Measurements from ENCODE around the gene ARRDC3. TPM values are rescaled to one million over a fixed set of nuclear protein-coding genes. Genes with fewer than 3 reads are reported as not detected.

ARRDC3 gene
- total and polyA plus RNA-seq, 2 of the 8 experiments (the other 6 are each of a cell fraction or from before 2014, with no cell fraction given): 2.9 to 5.7 TPM

DNA sequence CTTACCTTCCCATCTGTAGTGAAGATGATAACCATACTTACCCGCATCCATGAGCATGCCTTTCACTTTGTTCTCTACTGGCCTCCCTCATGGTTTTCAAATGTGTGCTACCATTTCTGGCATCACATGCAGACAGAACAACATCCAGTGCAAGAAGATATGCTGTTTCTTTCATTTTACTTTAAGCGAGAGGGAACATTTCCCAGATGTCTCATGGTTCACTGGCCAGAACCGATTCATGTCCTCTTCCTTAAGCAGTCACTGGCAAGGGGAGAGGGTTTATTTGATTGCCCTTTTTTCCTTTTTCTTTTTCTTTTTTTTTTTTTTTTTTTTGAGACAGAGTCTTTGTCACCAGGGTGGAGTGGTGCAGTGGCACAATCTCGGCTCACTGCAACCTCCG, 37.7 kb downstream of the ARRDC3 start (continued):
- TF ChIP-seq, protein P1, sequence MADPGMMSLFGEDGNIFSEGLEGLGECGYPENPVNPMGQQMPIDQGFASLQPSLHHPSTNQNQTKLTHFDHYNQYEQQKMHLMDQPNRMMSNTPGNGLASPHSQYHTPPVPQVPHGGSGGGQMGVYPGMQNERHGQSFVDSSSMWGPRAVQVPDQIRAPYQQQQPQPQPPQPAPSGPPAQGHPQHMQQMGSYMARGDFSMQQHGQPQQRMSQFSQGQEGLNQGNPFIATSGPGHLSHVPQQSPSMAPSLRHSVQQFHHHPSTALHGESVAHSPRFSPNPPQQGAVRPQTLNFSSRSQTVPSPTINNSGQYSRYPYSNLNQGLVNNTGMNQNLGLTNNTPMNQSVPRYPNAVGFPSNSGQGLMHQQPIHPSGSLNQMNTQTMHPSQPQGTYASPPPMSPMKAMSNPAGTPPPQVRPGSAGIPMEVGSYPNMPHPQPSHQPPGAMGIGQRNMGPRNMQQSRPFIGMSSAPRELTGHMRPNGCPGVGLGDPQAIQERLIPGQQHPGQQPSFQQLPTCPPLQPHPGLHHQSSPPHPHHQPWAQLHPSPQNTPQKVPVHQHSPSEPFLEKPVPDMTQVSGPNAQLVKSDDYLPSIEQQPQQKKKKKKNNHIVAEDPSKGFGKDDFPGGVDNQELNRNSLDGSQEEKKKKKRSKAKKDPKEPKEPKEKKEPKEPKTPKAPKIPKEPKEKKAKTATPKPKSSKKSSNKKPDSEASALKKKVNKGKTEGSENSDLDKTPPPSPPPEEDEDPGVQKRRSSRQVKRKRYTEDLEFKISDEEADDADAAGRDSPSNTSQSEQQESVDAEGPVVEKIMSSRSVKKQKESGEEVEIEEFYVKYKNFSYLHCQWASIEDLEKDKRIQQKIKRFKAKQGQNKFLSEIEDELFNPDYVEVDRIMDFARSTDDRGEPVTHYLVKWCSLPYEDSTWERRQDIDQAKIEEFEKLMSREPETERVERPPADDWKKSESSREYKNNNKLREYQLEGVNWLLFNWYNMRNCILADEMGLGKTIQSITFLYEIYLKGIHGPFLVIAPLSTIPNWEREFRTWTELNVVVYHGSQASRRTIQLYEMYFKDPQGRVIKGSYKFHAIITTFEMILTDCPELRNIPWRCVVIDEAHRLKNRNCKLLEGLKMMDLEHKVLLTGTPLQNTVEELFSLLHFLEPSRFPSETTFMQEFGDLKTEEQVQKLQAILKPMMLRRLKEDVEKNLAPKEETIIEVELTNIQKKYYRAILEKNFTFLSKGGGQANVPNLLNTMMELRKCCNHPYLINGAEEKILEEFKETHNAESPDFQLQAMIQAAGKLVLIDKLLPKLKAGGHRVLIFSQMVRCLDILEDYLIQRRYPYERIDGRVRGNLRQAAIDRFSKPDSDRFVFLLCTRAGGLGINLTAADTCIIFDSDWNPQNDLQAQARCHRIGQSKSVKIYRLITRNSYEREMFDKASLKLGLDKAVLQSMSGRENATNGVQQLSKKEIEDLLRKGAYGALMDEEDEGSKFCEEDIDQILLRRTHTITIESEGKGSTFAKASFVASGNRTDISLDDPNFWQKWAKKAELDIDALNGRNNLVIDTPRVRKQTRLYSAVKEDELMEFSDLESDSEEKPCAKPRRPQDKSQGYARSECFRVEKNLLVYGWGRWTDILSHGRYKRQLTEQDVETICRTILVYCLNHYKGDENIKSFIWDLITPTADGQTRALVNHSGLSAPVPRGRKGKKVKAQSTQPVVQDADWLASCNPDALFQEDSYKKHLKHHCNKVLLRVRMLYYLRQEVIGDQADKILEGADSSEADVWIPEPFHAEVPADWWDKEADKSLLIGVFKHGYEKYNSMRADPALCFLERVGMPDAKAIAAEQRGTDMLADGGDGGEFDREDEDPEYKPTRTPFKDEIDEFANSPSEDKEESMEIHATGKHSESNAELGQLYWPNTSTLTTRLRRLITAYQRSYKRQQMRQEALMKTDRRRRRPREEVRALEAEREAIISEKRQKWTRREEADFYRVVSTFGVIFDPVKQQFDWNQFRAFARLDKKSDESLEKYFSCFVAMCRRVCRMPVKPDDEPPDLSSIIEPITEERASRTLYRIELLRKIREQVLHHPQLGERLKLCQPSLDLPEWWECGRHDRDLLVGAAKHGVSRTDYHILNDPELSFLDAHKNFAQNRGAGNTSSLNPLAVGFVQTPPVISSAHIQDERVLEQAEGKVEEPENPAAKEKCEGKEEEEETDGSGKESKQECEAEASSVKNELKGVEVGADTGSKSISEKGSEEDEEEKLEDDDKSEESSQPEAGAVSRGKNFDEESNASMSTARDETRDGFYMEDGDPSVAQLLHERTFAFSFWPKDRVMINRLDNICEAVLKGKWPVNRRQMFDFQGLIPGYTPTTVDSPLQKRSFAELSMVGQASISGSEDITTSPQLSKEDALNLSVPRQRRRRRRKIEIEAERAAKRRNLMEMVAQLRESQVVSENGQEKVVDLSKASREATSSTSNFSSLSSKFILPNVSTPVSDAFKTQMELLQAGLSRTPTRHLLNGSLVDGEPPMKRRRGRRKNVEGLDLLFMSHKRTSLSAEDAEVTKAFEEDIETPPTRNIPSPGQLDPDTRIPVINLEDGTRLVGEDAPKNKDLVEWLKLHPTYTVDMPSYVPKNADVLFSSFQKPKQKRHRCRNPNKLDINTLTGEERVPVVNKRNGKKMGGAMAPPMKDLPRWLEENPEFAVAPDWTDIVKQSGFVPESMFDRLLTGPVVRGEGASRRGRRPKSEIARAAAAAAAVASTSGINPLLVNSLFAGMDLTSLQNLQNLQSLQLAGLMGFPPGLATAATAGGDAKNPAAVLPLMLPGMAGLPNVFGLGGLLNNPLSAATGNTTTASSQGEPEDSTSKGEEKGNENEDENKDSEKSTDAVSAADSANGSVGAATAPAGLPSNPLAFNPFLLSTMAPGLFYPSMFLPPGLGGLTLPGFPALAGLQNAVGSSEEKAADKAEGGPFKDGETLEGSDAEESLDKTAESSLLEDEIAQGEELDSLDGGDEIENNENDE (IDR thresholded peaks at IDR 0.05; ENCODE audit: insufficient replicate concordance, low read length): no peak
- no peak for TF ChIP-seq SRF (IDR thresholded peaks at IDR 0.05; ENCODE audit: low read depth, low read length)
- no peak for TF ChIP-seq RXRA (IDR thresholded peaks at IDR 0.05; ENCODE audit: insufficient read depth, low read depth, low read length)
- TF ChIP-seq RBBP5 (IDR thresholded peaks at IDR 0.05; ENCODE audit: borderline replicate concordance, low read depth, low read length): no peak
- TF ChIP-seq TAF7 (optimal IDR thresholded peaks at IDR 0.05; ENCODE audit: borderline replicate concordance, low read depth, low read length): no peak
- TF ChIP-seq CBX5 (IDR thresholded peaks at IDR 0.05; ENCODE audit: low read depth, low read length): no peak
- TF ChIP-seq SUZ12 (IDR thresholded peaks at IDR 0.05; ENCODE audit: low read length): no peak
- no peak for TF ChIP-seq RFX5 (IDR thresholded peaks at IDR 0.05; ENCODE audit: borderline replicate concordance, low read depth, low read length)
- TF ChIP-seq SIN3A (conservative IDR thresholded peaks at IDR 0.05 in 1 of 2, IDR thresholded peaks at IDR 0.05 in 1 of 2; ENCODE audit: low read depth in 1 of 2, low read length in 2 of 2): no peak
